ENCODE measurements around the gene PGM5.

DNA sequence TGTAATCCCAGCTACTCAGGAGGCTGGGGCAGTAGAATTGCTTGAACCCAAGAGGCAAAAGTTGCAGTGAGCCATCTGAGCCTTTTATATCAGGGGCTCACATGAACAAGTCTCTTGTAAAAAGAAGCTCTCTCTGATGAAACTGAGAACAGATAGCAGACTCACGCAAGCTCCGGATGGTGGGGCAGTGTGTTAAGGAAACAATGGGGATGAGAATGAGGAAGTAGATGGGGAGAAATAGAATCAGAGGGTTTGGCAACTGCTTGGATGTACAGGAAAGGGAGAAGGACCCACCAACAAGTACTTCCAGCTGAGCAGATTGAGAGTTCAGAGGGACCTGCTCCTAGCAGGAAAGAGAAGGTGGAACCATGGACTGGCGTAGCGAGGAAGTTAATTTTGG, 165.7 kb downstream of the PGM5 start:
- TF ChIP-seq POLR2A (IDR thresholded peaks at IDR 0.05; ENCODE audit: extremely low read depth, insufficient read length) (no peak), MYC (IDR thresholded peaks at IDR 0.05; ENCODE audit: low read depth, low read length) (no peak)
- TF ChIP-seq, protein P1, sequence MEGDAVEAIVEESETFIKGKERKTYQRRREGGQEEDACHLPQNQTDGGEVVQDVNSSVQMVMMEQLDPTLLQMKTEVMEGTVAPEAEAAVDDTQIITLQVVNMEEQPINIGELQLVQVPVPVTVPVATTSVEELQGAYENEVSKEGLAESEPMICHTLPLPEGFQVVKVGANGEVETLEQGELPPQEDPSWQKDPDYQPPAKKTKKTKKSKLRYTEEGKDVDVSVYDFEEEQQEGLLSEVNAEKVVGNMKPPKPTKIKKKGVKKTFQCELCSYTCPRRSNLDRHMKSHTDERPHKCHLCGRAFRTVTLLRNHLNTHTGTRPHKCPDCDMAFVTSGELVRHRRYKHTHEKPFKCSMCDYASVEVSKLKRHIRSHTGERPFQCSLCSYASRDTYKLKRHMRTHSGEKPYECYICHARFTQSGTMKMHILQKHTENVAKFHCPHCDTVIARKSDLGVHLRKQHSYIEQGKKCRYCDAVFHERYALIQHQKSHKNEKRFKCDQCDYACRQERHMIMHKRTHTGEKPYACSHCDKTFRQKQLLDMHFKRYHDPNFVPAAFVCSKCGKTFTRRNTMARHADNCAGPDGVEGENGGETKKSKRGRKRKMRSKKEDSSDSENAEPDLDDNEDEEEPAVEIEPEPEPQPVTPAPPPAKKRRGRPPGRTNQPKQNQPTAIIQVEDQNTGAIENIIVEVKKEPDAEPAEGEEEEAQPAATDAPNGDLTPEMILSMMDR (IDR thresholded peaks at IDR 0.05; ENCODE audit: low read depth, low read length), result no peak
- TF ChIP-seq, protein P2, sequence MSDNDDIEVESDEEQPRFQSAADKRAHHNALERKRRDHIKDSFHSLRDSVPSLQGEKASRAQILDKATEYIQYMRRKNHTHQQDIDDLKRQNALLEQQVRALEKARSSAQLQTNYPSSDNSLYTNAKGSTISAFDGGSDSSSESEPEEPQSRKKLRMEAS (IDR thresholded peaks at IDR 0.05; ENCODE audit: low read depth, low read length), result no peak
